Colonic mucosa (tissue), 4 donors: Measurements from ENCODE around the gene PRXL2A. TPM values are rescaled to one million over a fixed set of nuclear protein-coding genes. Genes with fewer than 3 reads are reported as not detected.

Experiments used
- DNase-seq: peaks from one replicate; pipeline ENCODE4 v3.0.0-alpha.2; 2020
- H3K27ac ChIP-seq: fragments of 200-600 bp; one replicate; pipeline ENCODE4 v1.8.0; 2021
- H3K27me3 ChIP-seq: fragments of 200-600 bp; one replicate; pipeline ENCODE4 v1.8.0; 2021
- H3K36me3 ChIP-seq: fragments of 200-600 bp; one replicate; pipeline ENCODE4 v1.8.0; 2021
- H3K4me1 ChIP-seq: fragments of 200-600 bp; one replicate; pipeline ENCODE4 v1.8.0; 2021; ENCODE audit warnings: mild to moderate bottlenecking
- H3K4me3 ChIP-seq: fragments of 200-600 bp; one replicate; pipeline ENCODE4 v1.8.0; 2021
- H3K9ac ChIP-seq, 2 donors: one replicate each; pipeline ENCODE4 v1.7.0; 2013; ENCODE audit warnings: control low read depth in 2 of 2, low read depth in 2 of 2, low read length in 2 of 2
- H3K9me3 ChIP-seq: fragments of 200-600 bp; one replicate; pipeline ENCODE4 v1.8.0; 2021
- intact Hi-C: fragments of 100-400 bp; cut with DNase I; formaldehyde crosslinking; loops from one replicate; pipeline ENCODE4 v1.14.1; 2022
- total RNA-seq, 2 donors: library from RNA; stranded (reverse); fragmentation: NEBNext Ultra II Directional in 1 of 2; extraction: Animal tissue kit (Norgen Biotek cat#: 25700) in 1 of 2; gene quantifications; one replicate each; pipeline ENCODE4 v1.2.1, GENCODE V29; 2021
- TF ChIP-seq, protein P1 (sequence below): fragments of 200-600 bp; IDR thresholded peaks from one replicate; pipeline ENCODE4 v1.8.0; 2022; ENCODE audit warnings: antibody characterized with exemption, mild to moderate bottlenecking
- donor health status: healthy.
- donor health status: DM: no; HTN: no; CAD: no.
- donor health status: DM: no; HTN: no; CAD: no.

PRXL2A gene
- total RNA-seq, 2 donors from 2014 or later: 73.5 to 101 TPM

DNA sequence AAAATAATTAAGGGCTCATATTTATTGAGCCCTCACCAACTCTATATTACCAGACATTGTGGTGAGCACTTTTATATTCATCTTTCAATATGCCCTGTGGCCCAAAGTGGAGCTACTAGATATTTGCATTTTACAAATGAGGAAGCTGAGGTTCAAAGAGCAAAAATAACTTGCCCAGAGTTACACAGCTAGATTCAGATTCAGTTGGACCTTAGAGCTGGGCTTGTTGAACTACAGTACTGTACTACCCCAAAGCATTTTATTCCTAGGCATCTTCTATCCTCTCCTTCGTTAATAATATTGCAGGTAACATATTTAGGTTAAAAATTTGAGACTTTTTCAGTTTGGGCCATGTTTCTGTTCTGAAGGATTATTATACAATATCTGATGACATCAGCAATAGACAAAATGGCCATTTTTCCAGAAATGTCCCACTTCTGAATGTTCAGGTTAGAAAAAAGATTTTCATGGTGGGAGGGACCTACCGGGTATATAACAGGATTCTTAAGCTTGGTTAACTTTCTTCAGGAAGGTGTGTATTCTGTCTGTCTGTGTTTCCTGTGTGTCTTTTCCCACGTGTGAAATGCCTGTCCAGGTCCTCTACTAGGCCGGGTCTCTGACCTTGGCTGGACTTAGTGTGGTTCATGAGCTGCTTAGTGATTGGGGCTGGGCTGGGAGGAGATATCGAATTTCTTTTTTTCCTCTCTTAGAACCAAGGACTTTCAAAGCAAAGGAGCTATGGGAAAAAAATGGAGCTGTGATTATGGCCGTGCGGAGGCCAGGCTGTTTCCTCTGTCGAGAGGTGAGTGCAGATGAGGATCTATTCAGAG, 13.6 kb downstream of the PRXL2A start:
- no peak for DNase-seq
- Histone ChIP-seq H3K4me1 (no peaks in the 10 kb centered on the region), H3K4me3 (no peak overlapping the region), H3K36me3 (no peaks in the 10 kb centered on the region), H3K9me3 (no peaks in the 10 kb centered on the region), H3K9ac (no peak overlapping the region), H3K27ac (no peak overlapping the region), H3K27me3 (no peaks in the 10 kb centered on the region)
- intact Hi-C loops: no loop called here
- TF ChIP-seq, protein P1, sequence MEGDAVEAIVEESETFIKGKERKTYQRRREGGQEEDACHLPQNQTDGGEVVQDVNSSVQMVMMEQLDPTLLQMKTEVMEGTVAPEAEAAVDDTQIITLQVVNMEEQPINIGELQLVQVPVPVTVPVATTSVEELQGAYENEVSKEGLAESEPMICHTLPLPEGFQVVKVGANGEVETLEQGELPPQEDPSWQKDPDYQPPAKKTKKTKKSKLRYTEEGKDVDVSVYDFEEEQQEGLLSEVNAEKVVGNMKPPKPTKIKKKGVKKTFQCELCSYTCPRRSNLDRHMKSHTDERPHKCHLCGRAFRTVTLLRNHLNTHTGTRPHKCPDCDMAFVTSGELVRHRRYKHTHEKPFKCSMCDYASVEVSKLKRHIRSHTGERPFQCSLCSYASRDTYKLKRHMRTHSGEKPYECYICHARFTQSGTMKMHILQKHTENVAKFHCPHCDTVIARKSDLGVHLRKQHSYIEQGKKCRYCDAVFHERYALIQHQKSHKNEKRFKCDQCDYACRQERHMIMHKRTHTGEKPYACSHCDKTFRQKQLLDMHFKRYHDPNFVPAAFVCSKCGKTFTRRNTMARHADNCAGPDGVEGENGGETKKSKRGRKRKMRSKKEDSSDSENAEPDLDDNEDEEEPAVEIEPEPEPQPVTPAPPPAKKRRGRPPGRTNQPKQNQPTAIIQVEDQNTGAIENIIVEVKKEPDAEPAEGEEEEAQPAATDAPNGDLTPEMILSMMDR: no peak

DNA sequence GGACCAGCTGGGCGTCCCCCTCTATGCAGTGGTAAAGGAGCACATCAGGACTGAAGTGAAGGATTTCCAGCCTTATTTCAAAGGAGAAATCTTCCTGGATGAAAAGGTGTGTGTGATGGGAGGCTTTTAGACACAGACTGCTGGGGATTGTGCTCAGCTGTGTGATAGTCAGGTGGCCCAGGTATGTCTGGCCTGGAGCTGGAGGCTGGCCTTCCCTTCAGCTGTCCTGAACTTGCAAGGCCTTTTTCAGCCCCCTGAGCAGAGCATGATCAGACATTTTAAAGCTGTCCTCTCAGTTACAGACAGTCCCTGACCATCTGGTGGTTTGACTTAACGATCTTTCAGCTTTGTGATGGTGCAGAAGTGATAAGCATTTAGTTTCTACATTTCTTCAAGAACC, 17.6 kb downstream of the PRXL2A start:
- Histone ChIP-seq H3K36me3 (no peaks in the 10 kb centered on the region), H3K4me1 (no peaks in the 10 kb centered on the region)
- intact Hi-C loops: no loop called here

DNA sequence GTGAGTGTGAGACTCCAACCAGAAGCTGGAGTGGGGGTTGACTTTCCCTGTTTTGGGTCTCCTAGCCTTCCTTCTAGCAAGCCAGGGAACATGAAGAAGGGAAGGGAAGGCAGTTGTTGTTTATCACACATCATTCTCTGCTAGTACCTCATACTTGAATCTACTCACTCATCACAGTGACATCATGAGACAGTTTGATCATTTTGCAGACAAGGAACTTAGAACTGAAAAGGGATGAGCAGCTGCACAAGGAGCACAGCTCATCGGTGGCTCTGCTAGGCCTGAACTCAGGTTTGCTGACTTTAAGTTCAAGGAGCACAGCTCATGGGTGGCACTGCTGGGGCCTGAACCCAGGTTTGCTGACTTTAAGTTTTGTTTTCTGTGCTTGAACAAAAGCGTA, 19.2 kb downstream of the PRXL2A start:
- no peaks in the 10 kb centered on the region for H3K36me3 ChIP-seq
- no peak overlapping the region for H3K9ac ChIP-seq
- DNase-seq: no peak
- no peak overlapping the region for H3K4me3 ChIP-seq
- no peaks in the 10 kb centered on the region for H3K9me3 ChIP-seq
- TF ChIP-seq, protein P1: no peak
- no peak overlapping the region for H3K27ac ChIP-seq
- no peaks in the 10 kb centered on the region for H3K27me3 ChIP-seq
- intact Hi-C loops: no loop called here
- H3K4me1 ChIP-seq: no peaks in the 10 kb centered on the region

More for the DNA sequence above, 17.6 kb downstream of the PRXL2A start:
- DNase-seq: no peak
- H3K27me3 ChIP-seq: no peaks in the 10 kb centered on the region
- H3K27ac ChIP-seq: no peak overlapping the region
- H3K9me3 ChIP-seq: no peaks in the 10 kb centered on the region
- no peak overlapping the region for H3K4me3 ChIP-seq
- TF ChIP-seq, protein P1: no peak
- H3K9ac ChIP-seq: no peak overlapping the region

DNA sequence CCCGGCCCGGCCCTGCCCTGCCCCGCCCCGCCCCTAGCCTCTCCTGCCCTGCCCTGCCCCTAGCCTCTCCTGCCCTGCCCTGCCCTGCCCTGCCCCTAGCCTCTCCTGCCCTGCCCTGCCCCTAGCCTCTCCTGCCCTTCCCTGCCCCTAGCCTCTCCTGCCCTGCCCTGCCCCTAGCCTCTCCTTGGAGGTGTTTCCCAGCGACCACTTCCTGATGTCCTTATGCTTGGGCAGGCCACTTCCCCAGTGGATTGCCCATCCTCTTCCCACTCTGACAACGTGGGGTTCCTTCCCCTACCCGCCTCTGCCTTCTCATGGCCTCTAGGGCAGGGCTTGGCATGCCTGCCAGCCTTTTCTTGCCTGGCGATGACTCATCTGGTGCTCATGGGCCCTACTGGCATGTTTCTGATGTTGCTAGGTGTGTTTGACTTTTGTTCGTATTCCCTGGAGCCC, 21.2 kb downstream of the PRXL2A start:
- Histone ChIP-seq H3K4me3 (no peak overlapping the region), H3K27me3 (no peaks in the 10 kb centered on the region), H3K9ac (no peak overlapping the region), H3K4me1 (no peaks in the 10 kb centered on the region), H3K27ac (peak overlapping the region; percentile 27), H3K36me3 (no peaks in the 10 kb centered on the region), H3K9me3 (no peaks in the 10 kb centered on the region)
- peak; percentile 78 for DNase-seq
- intact Hi-C loops: no loop called here
- TF ChIP-seq, protein P1: no peak

DNA sequence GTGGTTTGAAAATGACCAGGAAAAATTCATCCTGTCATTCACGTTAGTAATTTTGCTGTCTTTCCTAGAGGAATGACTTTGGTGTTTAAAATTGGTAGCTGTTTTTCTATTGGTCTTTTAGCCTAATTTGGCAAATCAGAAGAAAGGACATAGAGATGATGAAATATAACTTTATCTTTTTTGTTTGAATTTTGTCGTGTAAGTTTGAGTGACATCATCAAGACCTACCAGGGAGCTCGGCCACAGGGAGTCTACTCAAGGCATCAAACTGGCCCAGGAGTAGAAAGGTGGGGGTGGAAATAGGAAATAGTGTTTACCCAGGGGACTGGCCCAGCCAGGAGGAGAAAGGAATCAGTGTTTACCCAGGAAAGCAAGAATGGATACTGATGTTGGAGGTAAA, 24.8 kb downstream of the PRXL2A start:
- Histone ChIP-seq H3K27ac (no peak overlapping the region), H3K4me3 (no peak overlapping the region), H3K9me3 (no peaks in the 10 kb centered on the region), H3K9ac (no peak overlapping the region), H3K36me3 (no peaks in the 10 kb centered on the region), H3K4me1 (no peaks in the 10 kb centered on the region), H3K27me3 (no peaks in the 10 kb centered on the region)
- intact Hi-C loops: no loop called here
- DNase-seq: no peak
- TF ChIP-seq, protein P1: no peak
